ENCODE results near the gene ZNF329.
"Not testable (repeated sequence)": the region's sequence is repeated elsewhere in the genome, so short reads cannot be mapped to it uniquely, and the experiment has no call there.

Gene ZNF329

DNA sequence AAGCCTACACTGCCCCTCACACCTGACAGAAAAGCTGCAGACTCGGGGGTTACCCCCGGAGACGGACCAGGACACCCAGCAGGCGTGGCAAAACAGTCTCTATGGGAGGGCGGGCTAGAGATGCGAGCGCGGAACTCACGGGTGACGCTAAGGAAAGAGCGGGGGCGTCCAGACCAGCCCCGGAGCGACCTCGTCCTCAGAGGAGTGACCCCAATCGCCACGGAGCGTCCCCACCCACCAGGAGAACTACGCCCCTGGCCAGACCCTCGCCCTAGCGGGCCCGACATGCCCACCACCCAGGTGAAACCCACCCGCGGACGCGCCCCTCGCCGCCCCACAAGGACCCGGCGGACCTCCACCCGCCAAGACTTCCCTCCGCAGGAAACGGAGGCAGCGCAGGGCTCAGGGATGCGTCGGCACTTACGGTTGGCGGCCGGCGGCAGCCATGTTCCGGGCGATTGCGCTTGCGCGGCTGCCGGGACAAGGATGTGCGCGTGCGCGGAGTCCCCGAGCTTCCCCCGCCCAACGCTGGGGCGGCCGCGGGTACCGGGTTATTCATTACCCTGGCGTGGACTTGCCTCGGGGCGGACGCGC, at the start of gene ZNF329:
TSS of gene ZNF329 (minus strand) at position 462 of the 594 bp plus-strand sequence. CDS start 21,286 bp downstream, outside the sequence.
- DNase-seq = peak; percentile 11

DNA sequence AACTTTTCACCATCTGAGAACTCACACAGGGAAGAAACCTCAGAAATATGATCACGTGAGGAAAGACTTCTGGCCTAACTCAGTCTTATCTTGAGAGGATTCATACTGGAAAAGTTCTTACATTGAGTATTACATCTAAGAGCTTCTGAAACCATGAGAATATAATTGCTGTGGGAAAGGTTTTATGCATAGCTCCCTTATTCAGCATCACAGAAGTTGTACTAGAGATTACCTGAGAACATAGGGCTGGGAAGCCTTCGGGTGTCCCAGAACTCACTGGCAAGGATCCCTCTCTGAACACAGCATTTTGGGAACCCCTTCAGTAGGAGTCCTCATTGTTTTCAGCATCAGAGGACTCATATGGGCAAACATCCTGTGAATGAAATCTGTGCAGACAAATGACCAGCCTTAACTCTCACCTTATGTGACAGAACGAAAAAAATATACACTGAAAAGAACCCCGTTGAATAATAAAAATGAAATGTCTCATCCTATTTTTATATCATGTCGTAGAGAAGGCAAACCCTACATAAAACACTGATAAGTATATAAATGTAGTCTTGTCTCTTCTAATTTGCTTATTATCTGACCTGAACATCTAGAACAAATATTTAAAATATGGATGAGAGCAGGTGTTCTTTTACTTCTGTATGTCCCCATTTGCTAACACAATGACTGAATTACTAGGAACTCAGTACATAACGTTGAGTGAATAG, 46.5 kb upstream of the ZNF329 start:
- no peak for DNase-seq

GRCh38 chr19:58183817-58184215, 33.2 kb upstream of the ZNF329 start:
- peak; percentile 20 for DNase-seq

DNA sequence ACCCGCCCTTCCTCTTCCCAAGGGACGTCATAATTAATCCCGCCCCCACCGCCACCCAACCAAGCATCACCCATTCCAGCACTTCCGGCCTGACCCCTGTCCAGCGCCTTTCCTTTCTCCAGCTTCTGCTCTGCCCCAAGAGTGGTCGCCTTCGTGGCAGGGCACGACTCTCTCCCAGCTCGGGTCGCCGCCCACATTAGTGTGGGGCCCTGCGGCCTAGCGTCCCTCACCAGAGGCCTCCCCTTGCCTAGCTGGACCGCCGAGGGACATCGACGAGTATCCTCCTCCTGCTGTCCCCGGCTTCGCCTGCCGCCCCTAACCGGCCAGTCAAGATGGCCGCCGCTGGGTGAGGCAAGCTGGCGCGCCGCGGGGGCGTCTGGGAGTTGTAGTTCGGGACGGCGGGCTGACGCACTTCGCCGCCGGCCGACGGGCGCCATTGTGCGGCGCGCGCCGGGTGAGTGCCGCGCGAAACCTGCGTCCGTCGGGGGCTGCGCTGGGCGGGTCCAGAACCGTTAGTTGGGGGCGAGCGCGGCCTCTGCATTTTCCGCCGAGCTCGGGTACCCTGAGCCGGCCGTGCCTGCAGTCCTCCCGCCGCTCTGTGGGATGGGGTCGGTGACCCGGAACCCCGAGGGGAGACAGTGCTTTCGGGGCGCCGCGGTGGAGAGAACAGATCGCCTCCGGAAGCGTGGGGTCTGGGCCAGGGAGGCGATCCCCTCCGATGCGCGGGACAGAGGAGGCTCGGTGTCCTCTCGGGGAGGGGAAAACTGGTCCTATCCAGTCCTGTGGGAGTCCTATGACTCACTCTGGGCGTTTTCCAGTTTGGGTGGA, 32.6 kb upstream of the ZNF329 start, which contains the start of gene ZNF274:
TSS of gene ZNF274 (plus strand) at position 73 of the 828 bp plus-strand sequence. CDS start 905 bp downstream, outside the sequence.
- DNase-seq = peak; percentile 91

GRCh38 chr19:58182577-58182988, 32.0 kb upstream of the ZNF329 start:
- no peak for DNase-seq

GRCh38 chr19:58181902-58182576, 31.4 kb upstream of the ZNF329 start:
- no peak for DNase-seq

- DNase-seq = no peak
Measured at GRCh38 chr19:58170860-58171259, 20.3 kb upstream of the ZNF329 start.

DNA sequence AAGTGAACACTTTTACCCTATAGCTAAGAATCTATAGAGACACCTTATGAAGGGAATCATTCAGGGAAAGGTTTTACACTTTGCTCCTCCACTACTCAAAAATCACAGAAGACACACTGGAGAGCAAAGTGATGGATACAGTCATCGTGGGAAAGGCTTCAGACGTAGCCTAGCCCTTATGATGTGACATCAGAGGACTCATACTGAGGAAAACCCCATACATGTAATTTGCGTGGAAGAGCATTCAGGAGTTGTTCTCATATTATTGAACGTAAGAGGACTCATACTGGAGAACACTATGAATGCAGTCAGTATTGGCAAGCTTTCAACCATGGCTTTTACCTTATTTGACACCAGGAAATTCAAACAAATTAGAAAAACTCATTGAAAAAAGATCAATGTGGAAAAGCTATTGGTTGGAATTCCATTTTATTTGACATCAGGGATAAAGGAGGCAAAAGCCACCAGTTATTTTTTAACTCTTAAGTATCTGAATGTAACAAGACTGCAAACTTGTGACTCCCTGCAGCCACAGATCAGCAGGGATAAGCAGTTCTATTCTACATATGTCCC, 16.2 kb upstream of the ZNF329 start:
- DNase-seq = no peak

DNA sequence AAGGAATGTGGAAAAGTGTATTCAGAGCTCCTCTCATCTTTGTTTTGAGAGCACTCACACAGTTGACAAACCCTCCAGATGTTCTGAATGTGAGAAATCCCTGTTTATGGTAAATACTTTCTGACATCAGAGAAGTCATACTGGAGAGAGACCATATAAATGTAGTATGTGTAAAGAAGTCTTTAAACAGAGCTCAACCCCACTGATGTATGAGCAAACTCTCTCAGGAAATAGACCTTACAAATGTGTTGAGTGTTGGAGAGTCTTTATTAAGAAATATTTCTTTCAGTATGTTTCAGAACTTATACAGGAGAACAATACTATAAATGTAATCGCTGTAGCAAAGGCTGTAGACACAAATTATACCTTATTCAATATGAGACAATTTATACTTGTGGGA, 15.7 kb upstream of the ZNF329 start:
- DNase-seq = no peak

GRCh38 chr19:58157045-58157728, 6.6 kb upstream of the ZNF329 start:
- DNase-seq = no peak

DNA sequence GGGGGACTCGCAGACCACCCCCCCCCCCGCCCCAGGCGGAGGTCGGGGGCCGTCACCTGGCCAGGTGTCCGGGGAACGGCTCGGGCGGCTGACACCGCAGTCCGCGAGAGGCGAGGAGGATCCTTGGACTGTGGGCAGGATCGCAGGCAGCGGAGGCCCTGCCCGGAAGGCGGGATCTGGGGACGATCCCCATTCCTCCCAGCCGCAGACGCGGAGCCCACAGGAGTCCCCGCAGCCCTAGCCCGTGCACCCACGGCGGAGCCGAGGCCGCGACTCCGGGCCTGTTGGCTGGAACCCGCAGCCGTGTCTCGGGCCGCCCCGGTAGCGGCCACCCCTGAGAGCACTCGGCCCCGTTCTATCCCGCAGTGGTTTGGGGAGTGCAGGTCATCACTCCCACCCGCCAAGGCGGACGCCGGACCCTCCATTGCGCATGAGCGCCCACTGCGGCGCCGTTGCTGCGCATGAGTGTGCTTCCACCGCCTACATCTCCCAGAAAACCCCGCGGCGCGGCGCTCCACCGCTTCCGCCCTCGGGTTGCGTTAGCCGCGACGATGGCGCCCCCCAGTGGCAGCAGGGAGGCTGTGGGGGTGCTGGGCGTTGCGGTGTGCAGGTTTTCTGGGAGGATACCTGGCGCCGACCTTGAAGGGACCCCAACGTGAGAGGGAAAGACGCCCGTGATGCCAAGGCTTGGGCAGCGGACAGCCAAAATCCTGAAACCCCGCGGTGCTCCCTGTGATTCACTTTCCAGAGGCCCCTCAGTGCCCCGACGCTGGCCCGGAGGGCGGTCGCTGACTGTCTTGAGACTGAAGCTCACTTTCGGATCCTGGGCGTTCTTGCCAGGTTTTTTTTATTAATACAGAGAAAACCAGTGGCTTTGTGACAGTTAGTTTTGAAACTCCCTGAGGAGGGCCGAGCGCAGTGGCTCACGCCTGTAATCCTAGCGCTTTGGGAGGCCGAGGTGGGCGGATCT, 4.4 kb upstream of the ZNF329 start:
- peak; percentile 75 for DNase-seq

GRCh38 chr19:58154287-58154678, 3.7 kb upstream of the ZNF329 start:
- DNase-seq = no peak

DNA sequence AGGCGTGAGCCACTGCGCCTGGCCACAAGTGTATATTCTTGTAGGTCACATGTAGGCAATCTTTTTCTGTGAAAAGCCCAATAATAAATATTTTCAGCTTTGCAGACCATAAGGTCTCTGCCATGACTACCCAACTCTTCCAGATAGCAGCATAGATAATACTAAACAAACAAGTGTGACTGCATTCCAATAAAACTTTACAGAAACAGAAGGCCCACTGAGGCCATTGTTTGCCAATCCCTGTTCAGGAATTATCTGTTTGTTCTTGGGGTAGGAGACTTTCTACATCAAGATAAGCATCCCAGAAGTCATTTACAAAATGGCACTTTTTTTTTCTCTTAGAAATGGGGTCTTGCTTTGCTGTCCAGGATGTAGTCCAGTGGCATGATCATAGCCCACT, 2.8 kb upstream of the ZNF329 start:
- no peak for DNase-seq

DNA sequence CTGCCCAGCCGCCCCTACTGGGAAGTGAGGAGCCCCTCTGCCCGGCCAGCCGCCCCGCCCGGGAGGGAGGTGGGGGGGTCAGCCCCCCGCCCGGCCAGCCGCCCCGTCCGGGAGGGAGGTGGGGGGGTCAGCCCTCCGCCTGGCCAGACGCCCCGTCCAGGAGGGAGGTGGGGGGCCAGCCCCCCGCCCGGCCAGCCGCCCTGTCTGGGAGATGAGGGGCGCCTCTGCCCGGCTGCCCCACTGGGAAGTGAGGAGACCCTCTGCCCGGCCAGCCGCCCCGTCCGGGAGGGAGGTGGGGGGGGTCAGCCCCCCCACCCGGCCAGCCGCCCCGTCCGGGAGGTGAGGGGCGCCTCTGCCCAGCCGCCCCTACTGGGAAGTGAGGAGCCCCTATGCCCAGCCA, 3.1 kb downstream of the ZNF329 start:
- DNase-seq = not testable (repeated sequence)

DNA sequence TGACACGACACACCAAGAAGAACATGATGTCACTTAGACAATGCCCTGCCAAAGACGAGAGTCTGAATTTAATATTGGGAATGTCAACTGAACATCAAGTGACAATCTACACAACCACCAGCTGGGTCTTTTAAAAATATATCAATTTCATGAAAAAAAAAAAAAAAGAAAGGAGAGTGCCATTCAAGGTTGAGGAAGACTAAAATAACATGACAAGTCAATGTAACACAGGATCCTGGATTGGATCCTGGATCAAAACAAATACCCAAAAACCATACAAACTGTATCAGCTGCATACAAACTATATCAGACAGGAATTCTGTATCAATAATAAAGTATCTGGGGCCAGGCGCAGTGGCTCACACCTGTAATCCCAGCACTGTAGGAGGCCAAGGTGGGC, 4.7 kb downstream of the ZNF329 start:
- DNase-seq = no peak

- no peak for DNase-seq
Measured at GRCh38 chr19:58134244-58134643, 16.3 kb downstream of the ZNF329 start.

- no peak for DNase-seq
Measured at GRCh38 chr19:58129284-58129683, 21.3 kb downstream of the ZNF329 start.

DNA sequence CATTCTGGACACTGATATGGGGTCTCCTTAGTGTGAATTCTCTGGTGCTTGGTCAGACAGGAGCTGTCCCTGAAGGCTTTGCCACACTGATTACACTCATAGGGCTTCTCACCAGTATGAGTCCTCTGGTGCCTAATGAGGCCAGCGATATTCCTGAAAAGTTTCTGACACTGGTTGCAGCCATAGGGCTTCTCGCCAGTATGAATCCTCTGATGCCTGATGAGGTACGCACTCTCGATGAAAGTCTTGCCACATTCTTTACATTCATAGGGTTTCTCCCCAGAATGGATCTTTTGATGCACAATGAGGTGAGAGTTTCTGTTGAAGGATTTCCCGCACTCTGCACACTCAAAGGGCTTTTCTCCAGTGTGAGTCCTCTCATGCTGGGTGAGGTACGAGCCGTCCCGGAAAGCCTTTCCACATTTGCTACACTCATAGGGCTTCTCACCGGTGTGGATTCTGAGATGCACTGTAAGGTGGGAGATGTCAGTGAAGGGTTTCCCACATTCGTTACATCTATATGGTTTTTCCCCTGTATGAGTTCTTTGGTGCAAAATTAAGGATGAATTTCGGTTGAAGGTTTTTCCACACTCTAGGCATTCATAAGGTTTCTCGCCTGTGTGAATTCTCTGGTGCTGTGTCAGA, 22.4 kb downstream of the ZNF329 start:
- DNase-seq = no peak

GRCh38 chr19:58123354-58123753, 27.2 kb downstream of the ZNF329 start:
- no peak for DNase-seq

- DNase-seq = no peak
Measured at GRCh38 chr19:58118979-58119733, 31.4 kb downstream of the ZNF329 start.
